NB4 (cell line): Measurements from ENCODE around the gene ZFP36.

Source experiments
- DNase-seq: peaks from one replicate; pipeline ENCODE4 v3.0.0; 2010; ENCODE audit warnings: low read depth
- H3K4me3 ChIP-seq: one replicate; pipeline ENCODE4 v1.5.1; 2011; ENCODE audit warnings: mild to moderate bottlenecking, low read depth, low read length, moderate library complexity
- CTCF ChIP-seq: IDR thresholded peaks from one replicate; pipeline ENCODE4 v1.5.1; 2012; ENCODE audit warnings: low read depth, low read length
- MAX ChIP-seq: IDR thresholded peaks from 2 replicates; pipeline ENCODE4 v1.6.1; 2011; ENCODE audit warnings: low read depth, low read length
- MYC ChIP-seq: IDR thresholded peaks from 2 replicates; pipeline ENCODE4 v1.6.1; 2011; ENCODE audit warnings: low read depth, low read length
- POLR2A ChIP-seq: IDR thresholded peaks from 2 replicates; pipeline ENCODE4 v1.6.1; 2011; ENCODE audit warnings: mild to moderate bottlenecking; ENCODE audit not compliant: insufficient read length; ENCODE audit errors: extremely low read depth

Gene ZFP36

GRCh38 chr19:39365531-39365930 lies 41.1 kb upstream of the ZFP36 start:
- no peak overlapping the region for H3K4me3 ChIP-seq
- no peak for TF ChIP-seq POLR2A
- no peak for TF ChIP-seq CTCF
- no peak for TF ChIP-seq MYC
- TF ChIP-seq MAX = no peak
- DNase-seq = no peak

GRCh38 chr19:39369200-39369599 lies 37.4 kb upstream of the ZFP36 start:
- no peak for DNase-seq
- no peak overlapping the region for H3K4me3 ChIP-seq
- TF ChIP-seq MAX (no peak), MYC (no peak), CTCF (no peak), POLR2A (no peak)

GRCh38 chr19:39370735-39371134 lies 35.9 kb upstream of the ZFP36 start:
- H3K4me3 ChIP-seq = no peak overlapping the region
- DNase-seq = no peak
- TF ChIP-seq POLR2A (no peak), MAX (no peak), MYC (no peak), CTCF (no peak)

- TF ChIP-seq POLR2A (no peak), MAX (no peak), CTCF (no peak), MYC (no peak)
- no peak overlapping the region for H3K4me3 ChIP-seq
- DNase-seq = no peak
Measured at GRCh38 chr19:39372047-39372802, 34.4 kb upstream of the ZFP36 start.

- TF ChIP-seq MYC = no peak
- no peak for TF ChIP-seq POLR2A
- no peak for TF ChIP-seq MAX
- no peak for TF ChIP-seq CTCF
- no peak overlapping the region for H3K4me3 ChIP-seq
- DNase-seq = no peak
Measured at GRCh38 chr19:39372941-39373340, 33.7 kb upstream of the ZFP36 start.
